ENCODE results near the gene SAMD15. TPM values are rescaled to one million over a fixed set of nuclear protein-coding genes. Genes with fewer than 3 reads are reported as not detected.
"Not testable (repeated sequence)": the region's sequence is repeated elsewhere in the genome, so short reads cannot be mapped to it uniquely, and the experiment has no call there.

The SAMD15 gene
- total RNA-seq, 2 donors from 2014 or later, result 0.52 TPM; not detected in 1

GRCh38 chr14:77406718-77407117, 29.5 kb downstream of the SAMD15 start:
- DNase-seq, result no peak
- intact Hi-C loops (cut with DNase I), result no loop called here
- Histone ChIP-seq H3K27ac (no peak overlapping the region), H3K27me3 (no peaks in the 10 kb centered on the region), H3K4me3 (no peak overlapping the region), H3K36me3 (replicated peaks in 1 of 2; ENCODE audit: insufficient read depth in 1 of 2, low read depth in 2 of 2) (no peaks in the 10 kb centered on the region), H3K4me1 (no peaks in the 10 kb centered on the region), H3K9me3 (no peaks in the 10 kb centered on the region)
- ATAC-seq, result no peak
- WGBS, 2 donors, result 64 to 66% methylated on average over 6 of the region's 6 CpGs
- TF ChIP-seq POLR2A (IDR thresholded peaks at IDR 0.05) (no peak), CTCF (IDR thresholded peaks at IDR 0.05) (no peak)

GRCh38 chr14:77407158-77407557, 30.0 kb downstream of the SAMD15 start:
- no peak for ATAC-seq
- no peaks in the 10 kb centered on the region for H3K27me3 ChIP-seq
- no peaks in the 10 kb centered on the region for H3K36me3 ChIP-seq (replicated peaks in 1 of 2; ENCODE audit: insufficient read depth in 1 of 2, low read depth in 2 of 2)
- intact Hi-C loops (cut with DNase I), result no loop called here
- no peak for DNase-seq
- no peak overlapping the region for H3K4me3 ChIP-seq
- H3K9me3 ChIP-seq, result no peaks in the 10 kb centered on the region
- TF ChIP-seq CTCF (IDR thresholded peaks at IDR 0.05), result no peak
- no peak for TF ChIP-seq POLR2A (IDR thresholded peaks at IDR 0.05)
- no peak overlapping the region for H3K27ac ChIP-seq
- H3K4me1 ChIP-seq, result no peaks in the 10 kb centered on the region
- WGBS, 2 donors, result 80 to 83% methylated on average over 2 of the region's 2 CpGs

GRCh38 chr14:77409131-77409533, 32.0 kb downstream of the SAMD15 start:
- intact Hi-C loops (cut with DNase I), result no loop called here
- no peak overlapping the region for H3K27ac ChIP-seq
- no peaks in the 10 kb centered on the region for H3K4me1 ChIP-seq
- no peak overlapping the region for H3K4me3 ChIP-seq
- no peaks in the 10 kb centered on the region for H3K36me3 ChIP-seq (replicated peaks in 1 of 2; ENCODE audit: insufficient read depth in 1 of 2, low read depth in 2 of 2)
- WGBS, 2 donors, result 47 to 52% methylated on average over 3 of the region's 3 CpGs
- TF ChIP-seq CTCF (IDR thresholded peaks at IDR 0.05), result no peak
- TF ChIP-seq POLR2A (IDR thresholded peaks at IDR 0.05), result no peak
- DNase-seq (no peak), ATAC-seq (no peak)
- H3K9me3 ChIP-seq, result no peaks in the 10 kb centered on the region
- H3K27me3 ChIP-seq, result no peaks in the 10 kb centered on the region

GRCh38 chr14:77415403-77416030, 38.3 kb downstream of the SAMD15 start:
- ATAC-seq; H3K9me3 ChIP-seq; H3K36me3 ChIP-seq (replicated peaks in 1 of 2; ENCODE audit: insufficient read depth in 1 of 2, low read depth in 2 of 2); H3K4me3 ChIP-seq; DNase-seq; intact Hi-C loops (cut with DNase I); H3K4me1 ChIP-seq; H3K27ac ChIP-seq; H3K27me3 ChIP-seq: not testable (repeated sequence)
- WGBS, 2 donors, result 87 to 88% methylated on average over 10 of the region's 10 CpGs

GRCh38 chr14:77416098-77416497, 38.9 kb downstream of the SAMD15 start:
- H3K4me1 ChIP-seq; H3K27ac ChIP-seq; intact Hi-C loops (cut with DNase I); H3K4me3 ChIP-seq; DNase-seq; H3K9me3 ChIP-seq; ATAC-seq; H3K27me3 ChIP-seq; H3K36me3 ChIP-seq (replicated peaks in 1 of 2; ENCODE audit: insufficient read depth in 1 of 2, low read depth in 2 of 2): not testable (repeated sequence)
- WGBS, 2 donors, result 81 to 87% methylated on average over 2 to 3 of the region's 3 CpGs

GRCh38 chr14:77416836-77417235, 39.7 kb downstream of the SAMD15 start:
- Histone ChIP-seq H3K9me3 (peaks cover 0 to 4% (median 0%) of the 10 kb centered on the region in 3 donors), H3K36me3 (replicated peaks in 1 of 2; ENCODE audit: insufficient read depth in 1 of 2, low read depth in 2 of 2) (no peaks in the 10 kb centered on the region), H3K4me3 (no peak overlapping the region), H3K4me1 (no peaks in the 10 kb centered on the region), H3K27ac (no peak overlapping the region), H3K27me3 (no peaks in the 10 kb centered on the region)
- intact Hi-C loops (cut with DNase I), result no loop called here
- no peak for DNase-seq
- ATAC-seq, result no peak
- TF ChIP-seq POLR2A (IDR thresholded peaks at IDR 0.05), result no peak
- TF ChIP-seq CTCF (IDR thresholded peaks at IDR 0.05), result no peak
- 89 to 90% methylated on average over 8 of the region's 8 CpGs for WGBS, 2 donors

All from body of pancreas (tissue), 4 donors.